Heart left ventricle (tissue), 13 donors: Measurements from ENCODE around the gene SNCAIP.

Experiments used
- POLR2A ChIP-seq, 2 donors: fragments of 450-650 bp; IDR thresholded peaks; one replicate each; pipeline ENCODE4 v1.6.1; 2017; ENCODE audit warnings: antibody characterized with exemption in 2 of 2, mild to moderate bottlenecking in 2 of 2, moderate library complexity in 2 of 2
- TF ChIP-seq, protein P1 (sequence below), 12 donors: fragments of 200-600 bp; sonication (generic) in 4 of 12; IDR thresholded peaks; one replicate each; pipeline versions ENCODE4 v1.5.0 to v1.8.0; 2018 to 2022; ENCODE audit warnings: antibody characterized with exemption in 12 of 12, mild to moderate bottlenecking in 5 of 12
- donor health status: ischemic (EF 13 %, LVEDD 7.1; RV severe dilation, severe dysfunction).
- donor health status: DM: no; HTN: yes; CAD: no.
- donor health status: DM: no; HTN: no; CAD: no.
- donor health status: ischemic (EF 25% LVEDD 6.9; RV normal size, moderate dysfunction).
- donor health status: ischemic (EF 25% LVEDD 5.7; RV mildly dilated, moderate dysfunction).
- donor health status: ischemic (EF 35%, LVEDD 5.7; RV mildly dilated, moderate dysfunction).
- donor health status: nonischemic (EF 11% LVEDD 7.7; RV severe dilation, severe dysfunction).
- donor health status: DM: yes; HTN: yes; CAD: no.
- donor health status: PGD.
- donor health status: ischemic (EF 29% LVEDD 5.4; RV normal size, mild dysfunction).
- donor health status: nonischemic (EF 23%, LVEDD 6.1; RV moderate dilation, normal function).

DNA sequence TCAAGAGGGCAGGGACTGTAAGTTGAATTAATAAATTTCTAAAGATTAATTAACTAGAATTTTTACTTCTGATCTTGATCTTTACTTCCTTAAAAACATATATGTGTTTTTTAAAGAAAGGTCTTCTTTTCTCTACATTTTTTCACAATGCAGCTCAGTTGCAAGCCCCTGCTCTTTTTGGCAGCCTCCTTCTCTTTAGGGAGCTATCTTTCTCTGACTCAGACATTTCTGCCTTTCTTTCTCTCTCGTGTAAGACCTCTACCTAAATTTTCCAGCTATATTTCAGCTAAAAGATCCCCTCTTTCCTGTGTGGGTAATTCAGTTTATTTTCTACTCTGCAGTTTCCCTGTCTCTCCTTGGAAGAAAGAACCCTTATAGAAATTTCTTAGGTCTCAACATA is 38.3 kb upstream of the SNCAIP start:
- TF ChIP-seq POLR2A (IDR thresholded peaks at IDR 0.05) = no peak
- TF ChIP-seq, protein P1, sequence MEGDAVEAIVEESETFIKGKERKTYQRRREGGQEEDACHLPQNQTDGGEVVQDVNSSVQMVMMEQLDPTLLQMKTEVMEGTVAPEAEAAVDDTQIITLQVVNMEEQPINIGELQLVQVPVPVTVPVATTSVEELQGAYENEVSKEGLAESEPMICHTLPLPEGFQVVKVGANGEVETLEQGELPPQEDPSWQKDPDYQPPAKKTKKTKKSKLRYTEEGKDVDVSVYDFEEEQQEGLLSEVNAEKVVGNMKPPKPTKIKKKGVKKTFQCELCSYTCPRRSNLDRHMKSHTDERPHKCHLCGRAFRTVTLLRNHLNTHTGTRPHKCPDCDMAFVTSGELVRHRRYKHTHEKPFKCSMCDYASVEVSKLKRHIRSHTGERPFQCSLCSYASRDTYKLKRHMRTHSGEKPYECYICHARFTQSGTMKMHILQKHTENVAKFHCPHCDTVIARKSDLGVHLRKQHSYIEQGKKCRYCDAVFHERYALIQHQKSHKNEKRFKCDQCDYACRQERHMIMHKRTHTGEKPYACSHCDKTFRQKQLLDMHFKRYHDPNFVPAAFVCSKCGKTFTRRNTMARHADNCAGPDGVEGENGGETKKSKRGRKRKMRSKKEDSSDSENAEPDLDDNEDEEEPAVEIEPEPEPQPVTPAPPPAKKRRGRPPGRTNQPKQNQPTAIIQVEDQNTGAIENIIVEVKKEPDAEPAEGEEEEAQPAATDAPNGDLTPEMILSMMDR (IDR thresholded peaks at IDR 0.05) = no peak
